H1 (cell line): Measurements from ENCODE around the gene RAB14. TPM values are rescaled to one million over a fixed set of nuclear protein-coding genes. Genes with fewer than 3 reads are reported as not detected.

Source experiments
- BCL11A ChIP-seq, 2 experiments: IDR thresholded peaks; one replicate each; pipeline ENCODE4 v1.6.1; 2011; ENCODE audit warnings: low read depth in 2 of 2, low read length in 2 of 2, mild to moderate bottlenecking in 2 of 2
- CBX8 ChIP-seq: fragments of 300-800, 300-1000 bp; sonication (generic); IDR thresholded peaks from 2 replicates; pipeline ENCODE4 v1.7.1; 2016; ENCODE audit warnings: low read depth, low read length, borderline replicate concordance
- CHD2 ChIP-seq: IDR thresholded peaks from 2 replicates; pipeline ENCODE4 v1.6.1; 2012; ENCODE audit warnings: low read length, improper control_type of control experiment
- CREB1 ChIP-seq: IDR thresholded peaks from 2 replicates; pipeline ENCODE4 v1.6.1; 2012; ENCODE audit warnings: inconsistent platforms
- EZH2 ChIP-seq: fragments of 200-600 bp; sonication (generic); IDR thresholded peaks from 2 replicates; pipeline ENCODE4 v1.7.1; 2012; ENCODE audit warnings: low read depth, mild to moderate bottlenecking, moderate library complexity, low read length, inconsistent platforms; ENCODE audit not compliant: severe bottlenecking
- KDM1A ChIP-seq: fragments of 200-600, 300-600 bp; sonication (generic); IDR thresholded peaks from 2 replicates; pipeline ENCODE4 v1.7.1; 2016; ENCODE audit warnings: mild to moderate bottlenecking, low read length, borderline replicate concordance
- KDM4A ChIP-seq: IDR thresholded peaks from one replicate; pipeline ENCODE4 v1.7.1; 2012; ENCODE audit warnings: low read depth, mild to moderate bottlenecking, moderate library complexity, low read length, inconsistent platforms; ENCODE audit not compliant: severe bottlenecking
- KDM5A ChIP-seq: fragments of 200-600 bp; IDR thresholded peaks from 2 replicates; pipeline ENCODE4 v1.7.1; 2012; ENCODE audit warnings: mild to moderate bottlenecking, low read length, inconsistent platforms, mixed read lengths
- POLR2A ChIP-seq, 2 experiments: IDR thresholded peaks; 1 replicate in 1 of 2; 2 replicates in 1 of 2; pipeline ENCODE4 v1.6.1; 2011; ENCODE audit warnings: low read depth in 2 of 2, low read length in 2 of 2, mild to moderate bottlenecking in 2 of 2; ENCODE audit errors: control extremely low read depth in 1 of 2
- RAD21 ChIP-seq, 2 experiments: IDR thresholded peaks in 1 of 2; conservative IDR thresholded peaks in 1 of 2; 2 replicates each; pipeline ENCODE4 v1.6.1; 2011; ENCODE audit warnings: low read depth in 2 of 2, low read length in 2 of 2, improper control_type of control experiment in 1 of 2, inconsistent platforms in 1 of 2, mild to moderate bottlenecking in 1 of 2, moderate library complexity in 1 of 2
- RBBP5 ChIP-seq: IDR thresholded peaks from 2 replicates; pipeline ENCODE4 v1.7.1; 2012; ENCODE audit warnings: low read depth, mild to moderate bottlenecking, inconsistent platforms, low read length, moderate library complexity, borderline replicate concordance
- RFX5 ChIP-seq: IDR thresholded peaks from 2 replicates; pipeline ENCODE4 v1.6.1; 2011; ENCODE audit warnings: low read depth, low read length, improper control_type of control experiment, borderline replicate concordance
- RXRA ChIP-seq: IDR thresholded peaks from 2 replicates; pipeline ENCODE4 v1.6.1; 2011; ENCODE audit warnings: low read depth, mild to moderate bottlenecking, low read length, moderate library complexity; ENCODE audit not compliant: insufficient read depth
- SAP30 ChIP-seq: fragments of 300-600 bp; sonication (generic); IDR thresholded peaks from 2 replicates; pipeline ENCODE4 v1.7.1; 2012; ENCODE audit warnings: low read length, moderate library complexity, mild to moderate bottlenecking, inconsistent platforms; ENCODE audit not compliant: insufficient read depth, insufficient replicate concordance
- SIN3A ChIP-seq, 2 experiments: IDR thresholded peaks in 1 of 2; conservative IDR thresholded peaks in 1 of 2; 2 replicates each; pipeline ENCODE4 v1.6.1; 2011 to 2012; ENCODE audit warnings: low read length in 2 of 2, improper control_type of control experiment in 1 of 2, low read depth in 1 of 2, mild to moderate bottlenecking in 1 of 2
- SP2 ChIP-seq: IDR thresholded peaks from 2 replicates; pipeline ENCODE4 v1.6.1; 2012; ENCODE audit warnings: mild to moderate bottlenecking, low read length, inconsistent platforms
- SP4 ChIP-seq: IDR thresholded peaks from 2 replicates; pipeline ENCODE4 v1.6.1; 2012; ENCODE audit warnings: low read length, inconsistent platforms
- TAF1 ChIP-seq: IDR thresholded peaks from 2 replicates; pipeline ENCODE4 v1.6.1; 2011; ENCODE audit warnings: mild to moderate bottlenecking, low read depth, low read length
- TAF7 ChIP-seq: optimal IDR thresholded peaks from 2 replicates; pipeline ENCODE3; 2011; ENCODE audit warnings: low read depth, mild to moderate bottlenecking, inconsistent platforms, low read length, moderate library complexity, borderline replicate concordance
- TBP ChIP-seq: IDR thresholded peaks from 2 replicates; pipeline ENCODE4 v1.6.1; 2011; ENCODE audit warnings: low read depth, low read length, improper control_type of control experiment
- TEAD4 ChIP-seq: IDR thresholded peaks from 2 replicates; pipeline ENCODE4 v1.6.1; 2012; ENCODE audit warnings: low read depth, low read length, inconsistent platforms, mixed read lengths
- polyA plus RNA-seq, 7 experiments: library from polyadenylated mRNA; depleted of rRNA in 3 of 7; stranded (reverse) in 5 of 7; unstranded in 2 of 7; fragments of >200 nt in 5 of 7; fragments of 200-250 nt in 2 of 7; gene quantifications; 1 replicate in 5 of 7; 2 replicates in 1 of 7; 4 replicates in 1 of 7; pipeline versions ENCODE4 v1.2.1 to v1.2.3, GENCODE V29; 2011 to 2013; ENCODE audit warnings: missing spikeins in 2 of 7, mixed read lengths in 2 of 7
- total RNA-seq: library from RNA; stranded (reverse); fragmentation: NEBNext Ultra II Directional; extraction: Animal tissue kit (Norgen Biotek cat#: 25700); gene quantifications from 2 replicates; pipeline ENCODE4 v1.2.1, GENCODE V29; 2021
- TF ChIP-seq, protein P1 (sequence below): IDR thresholded peaks from 2 replicates; pipeline ENCODE4 v1.6.1; 2012; ENCODE audit warnings: low read length, inconsistent platforms

The RAB14 gene
- total and polyA plus RNA-seq, 2 of the 8 experiments (the other 6 are each of a cell fraction or from before 2014, with no cell fraction given), result 9.1 to 44.8 TPM

DNA sequence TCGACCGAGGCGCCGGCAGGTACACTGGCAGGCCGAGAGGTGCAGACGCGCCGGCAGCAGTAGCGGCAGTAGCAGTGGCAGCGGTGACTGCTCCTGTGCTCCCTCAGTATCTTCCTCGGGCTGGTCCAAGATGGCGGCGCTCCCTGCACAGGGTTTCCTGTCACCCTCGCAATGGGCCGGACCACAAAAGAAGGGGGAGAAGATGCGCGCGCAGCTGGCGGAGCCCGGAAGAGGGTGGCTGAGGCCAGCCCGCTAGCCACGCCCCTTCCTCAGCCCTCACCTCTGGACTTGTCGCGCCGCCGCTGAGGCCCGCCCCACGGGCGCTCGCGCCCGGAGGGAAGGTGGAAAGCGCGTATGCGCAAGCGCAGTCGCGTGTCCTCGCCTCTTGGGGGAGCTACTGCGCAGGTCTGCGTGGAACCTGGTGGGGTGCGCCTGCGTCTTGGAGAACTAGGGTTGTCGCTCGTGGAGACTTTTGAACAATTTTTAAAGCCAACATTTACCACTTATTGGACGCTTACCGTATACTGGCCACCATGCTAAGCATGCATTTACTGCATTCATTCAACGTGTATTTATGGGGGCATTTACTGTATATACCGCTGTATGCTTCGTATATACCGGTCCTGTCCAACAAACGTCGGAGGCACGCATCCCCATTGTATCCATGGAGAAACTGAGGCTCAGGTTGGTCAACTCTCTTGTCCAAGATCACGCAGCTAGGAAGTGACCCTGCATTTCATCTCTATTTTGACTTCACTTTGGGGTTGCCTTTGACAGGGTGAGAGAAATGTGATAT, at the start of gene RAB14 (continued):
- no peak for TF ChIP-seq RXRA
- TF ChIP-seq TAF1, result peak; percentile 77
- TF ChIP-seq CHD2, result no peak
- TF ChIP-seq RFX5, result no peak
- no peak for TF ChIP-seq SP4
- TF ChIP-seq SAP30, result no peak
- 0 out of 2 replicates have a peak, but pooled peaks have one; percentile 2 for TF ChIP-seq TEAD4
- TF ChIP-seq KDM4A, result peak; percentile 41
- TF ChIP-seq SP2, result no peak
- no peak for TF ChIP-seq EZH2
- no peak for TF ChIP-seq BCL11A (IDR thresholded peaks at IDR 0.05; ENCODE audit: low read depth in 2 of 2, low read length in 2 of 2)
- 0 out of 2 replicates have a peak, but pooled peaks have one; percentile 27 for TF ChIP-seq CREB1
- TF ChIP-seq RAD21 (IDR thresholded peaks at IDR 0.05 in 1 of 2, conservative IDR thresholded peaks at IDR 0.05 in 1 of 2; ENCODE audit: low read depth in 2 of 2, low read length in 2 of 2), result 0 out of 4 replicates have a peak, but pooled peaks of 1 of the 2 experiments have one; percentile 6
- TF ChIP-seq SIN3A (conservative IDR thresholded peaks at IDR 0.05 in 1 of 2, IDR thresholded peaks at IDR 0.05 in 1 of 2; ENCODE audit: low read depth in 1 of 2, low read length in 2 of 2), result peak in 1 of 2 experiments; percentile 89; a peak in 3 of 4 replicates
- TF ChIP-seq, protein P1, sequence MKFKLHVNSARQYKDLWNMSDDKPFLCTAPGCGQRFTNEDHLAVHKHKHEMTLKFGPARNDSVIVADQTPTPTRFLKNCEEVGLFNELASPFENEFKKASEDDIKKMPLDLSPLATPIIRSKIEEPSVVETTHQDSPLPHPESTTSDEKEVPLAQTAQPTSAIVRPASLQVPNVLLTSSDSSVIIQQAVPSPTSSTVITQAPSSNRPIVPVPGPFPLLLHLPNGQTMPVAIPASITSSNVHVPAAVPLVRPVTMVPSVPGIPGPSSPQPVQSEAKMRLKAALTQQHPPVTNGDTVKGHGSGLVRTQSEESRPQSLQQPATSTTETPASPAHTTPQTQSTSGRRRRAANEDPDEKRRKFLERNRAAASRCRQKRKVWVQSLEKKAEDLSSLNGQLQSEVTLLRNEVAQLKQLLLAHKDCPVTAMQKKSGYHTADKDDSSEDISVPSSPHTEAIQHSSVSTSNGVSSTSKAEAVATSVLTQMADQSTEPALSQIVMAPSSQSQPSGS, result no peak
- TF ChIP-seq KDM5A, result no peak
- no peak for TF ChIP-seq TAF7
- TF ChIP-seq CBX8, result no peak
- TF ChIP-seq TBP, result peak; percentile 62
- TF ChIP-seq RBBP5, result no peak
- peak; percentile 75; the same call in 1 of the 2 replicates for TF ChIP-seq KDM1A
- TF ChIP-seq POLR2A (IDR thresholded peaks at IDR 0.05; ENCODE audit: control extremely low read depth in 1 of 2, low read depth in 2 of 2, low read length in 2 of 2), result peak; percentile 50 to 70
- TF ChIP-seq, all 59 proteins: peak for 23
